ENCODE measurements around the gene MRGPRE.

GRCh38 chr11:3225826-3226750 lies 6.1 kb downstream of the MRGPRE start:
- TF ChIP-seq CTCF (IDR thresholded peaks at IDR 0.05) (no peak), ERG (CRISPR knock-in tag; IDR thresholded peaks at IDR 0.05) (no peak)

Data from WTC11 (cell line).